K562 (cell line): ENCODE data around the gene DCTN2. TPM values are rescaled to one million over a fixed set of nuclear protein-coding genes. Genes with fewer than 3 reads are reported as not detected.

Experiments
- ASH1L ChIP-seq: fragments of 450-650 bp; IDR thresholded peaks from 2 replicates; pipeline ENCODE4 v1.6.1; 2018; ENCODE audit warnings: borderline replicate concordance, mild to moderate bottlenecking, low read depth; ENCODE audit not compliant: partially characterized antibody
- CREB5 ChIP-seq: fragments of 250-450 bp; sonication (Bioruptor Pico); IDR thresholded peaks from 2 replicates; pipeline ENCODE4 v1.5.0; 2020; ENCODE audit warnings: mild to moderate bottlenecking
- ETV6 ChIP-seq, 3 experiments: fragments of 150-350 bp in 1 of 3; sonication (generic) in 1 of 3; formaldehyde crosslinking in 1 of 3; IDR thresholded peaks; 2 replicates each; pipeline versions ENCODE4 v1.6.1 to v1.8.0; 2014 to 2022; ENCODE audit warnings: borderline replicate concordance in 2 of 3, low read depth in 2 of 3, antibody characterized with exemption in 1 of 3, low read length in 1 of 3, mild to moderate bottlenecking in 1 of 3, missing genetic modification reagents in 1 of 3
- FIP1L1 ChIP-seq: fragments of 200-400 bp; formaldehyde crosslinking; IDR thresholded peaks from 2 replicates; pipeline ENCODE4 v1.6.1; 2018; ENCODE audit warnings: mild to moderate bottlenecking, low read depth, low read length; ENCODE audit not compliant: poor library complexity, severe bottlenecking
- GABPA ChIP-seq: fragments of 200-800 bp; sonication (Bioruptor generic); conservative IDR thresholded peaks from 2 replicates; pipeline ENCODE4 v1.6.1; 2016; ENCODE audit warnings: low read depth, missing genetic modification characterization, missing compliant biosample characterization
- GATA2 ChIP-seq: sonication (generic); formaldehyde crosslinking; IDR thresholded peaks from 2 replicates; pipeline ENCODE4 v1.4.0; 2020; ENCODE audit warnings: mild to moderate bottlenecking, missing genetic modification reagents
- HEY1 ChIP-seq: fragments of 250-450 bp; sonication (Bioruptor Pico); IDR thresholded peaks from 2 replicates; pipeline ENCODE4 v1.5.0; 2020; ENCODE audit warnings: mild to moderate bottlenecking, moderate library complexity, borderline replicate concordance
- HMG20A ChIP-seq: fragments of 450-650 bp; formaldehyde crosslinking; conservative IDR thresholded peaks from 2 replicates; pipeline ENCODE4 v1.4.0; 2020; ENCODE audit warnings: mild to moderate bottlenecking, mixed read lengths
- KLF10 ChIP-seq: fragments of 250-450 bp; sonication (Bioruptor Pico); IDR thresholded peaks from 2 replicates; pipeline ENCODE4 v1.6.1; 2021; ENCODE audit warnings: matching md5 sums
- MAZ ChIP-seq, 2 experiments: fragments of 450-650 bp in 1 of 2; sonication (generic) in 1 of 2; formaldehyde crosslinking; IDR thresholded peaks in 1 of 2; conservative IDR thresholded peaks in 1 of 2; 2 replicates each; pipeline versions ENCODE4 v1.4.0 to v1.5.0; 2020; ENCODE audit warnings: mild to moderate bottlenecking in 1 of 2, missing genetic modification reagents in 1 of 2
- NCOA4 ChIP-seq: fragments of 450-650 bp; IDR thresholded peaks from 2 replicates; pipeline ENCODE4 v1.6.1; 2018; ENCODE audit warnings: mild to moderate bottlenecking; ENCODE audit not compliant: partially characterized antibody
- NR2C1 ChIP-seq, 2 experiments: fragments of 450-650 bp; IDR thresholded peaks; 2 replicates each; pipeline ENCODE4 v1.6.1; 2017; ENCODE audit warnings: mild to moderate bottlenecking in 2 of 2, antibody characterized with exemption in 1 of 2, inconsistent platforms in 1 of 2, missing compliant biosample characterization in 1 of 2, missing genetic modification characterization in 1 of 2
- NR3C1 ChIP-seq: sonication (generic); formaldehyde crosslinking; IDR thresholded peaks from 2 replicates; pipeline ENCODE4 v1.8.1; 2022; ENCODE audit warnings: missing genetic modification reagents
- POLR2G ChIP-seq: fragments of 200-400 bp; formaldehyde crosslinking; IDR thresholded peaks from 2 replicates; pipeline ENCODE4 v1.6.1; 2017; ENCODE audit warnings: low read depth, mild to moderate bottlenecking, antibody characterized with exemption, low read length, moderate library complexity
- SIRT6 ChIP-seq: IDR thresholded peaks from one replicate; pipeline ENCODE4 v1.6.1; 2012; ENCODE audit warnings: low read depth, mild to moderate bottlenecking, control low read depth, inconsistent platforms, low read length, moderate library complexity
- SMARCA4 ChIP-seq: fragments of 450-650 bp; IDR thresholded peaks from 2 replicates; pipeline ENCODE4 v1.6.1; 2016
- ZBED1 ChIP-seq: IDR thresholded peaks from 2 replicates; pipeline ENCODE4 v1.6.1; 2014
- ZNF124 ChIP-seq: sonication (generic); formaldehyde crosslinking; IDR thresholded peaks from 2 replicates; pipeline ENCODE4 v1.8.1; 2022; ENCODE audit warnings: missing genetic modification reagents
- ZNF134 ChIP-seq: fragments of 250-450 bp; sonication (Bioruptor Pico); conservative IDR thresholded peaks from 2 replicates; pipeline ENCODE4 v1.4.0; 2020
- ZNF212 ChIP-seq: fragments of 450-650 bp; formaldehyde crosslinking; IDR thresholded peaks from 2 replicates; pipeline ENCODE4 v1.4.0; 2020; ENCODE audit warnings: mild to moderate bottlenecking
- ZNF780A ChIP-seq: fragments of 250-450 bp; sonication (Bioruptor Pico); IDR thresholded peaks from 2 replicates; pipeline ENCODE4 v1.5.0; 2021; ENCODE audit warnings: mild to moderate bottlenecking
- polyA plus RNA-seq, 8 experiments: library from polyadenylated mRNA; depleted of rRNA in 4 of 8; stranded (reverse) in 5 of 8; unstranded in 3 of 8; fragments of >200 nt; fragmentation: Nextera tagmentation in 2 of 8; fragmentation: Illumina TruSeq in 1 of 8; extraction: Ambion mirVana in 2 of 8; extraction: Trizol in 1 of 8; gene quantifications; 2 replicates each; pipeline versions ENCODE4 v1.2.1 to v1.2.3, GENCODE V29; 2011 to 2014; ENCODE audit warnings: inconsistent platforms in 1 of 8, missing spikeins in 1 of 8
- total RNA-seq, 7 experiments: library from RNA; depleted of rRNA in 6 of 7; stranded (reverse); fragments of >200 nt in 6 of 7; fragmentation: Illumina TruSeq in 2 of 7; extraction: Trizol in 2 of 7; gene quantifications; 2 replicates each; pipeline versions ENCODE4 v1.2.1 to v1.2.3, GENCODE V29; 2011 to 2021; ENCODE audit warnings: low replicate concordance in 1 of 7
- TF ChIP-seq, protein P1 (sequence below): fragments of 250-450 bp; sonication (Bioruptor Pico); IDR thresholded peaks from 2 replicates; pipeline ENCODE4 v1.9.0; 2021; ENCODE audit warnings: mild to moderate bottlenecking, inconsistent platforms
- TF ChIP-seq, protein P2 (sequence below), 3 experiments: fragments of 200-800 bp in 1 of 3; sonication (Bioruptor generic) in 1 of 3; sonication (generic) in 1 of 3; formaldehyde crosslinking in 1 of 3; IDR thresholded peaks; 2 replicates each; pipeline versions ENCODE4 v1.6.1 to v1.8.0; 2016 to 2022; ENCODE audit warnings: mild to moderate bottlenecking in 2 of 3, missing compliant biosample characterization in 2 of 3, missing genetic modification characterization in 2 of 3, missing genetic modification reagents in 1 of 3

DCTN2 gene
- total and polyA plus RNA-seq, 9 of the 15 experiments (the other 6 are each of a cell fraction or from before 2014, with no cell fraction given), result 43.6 to 270 (median 125) TPM

DNA sequence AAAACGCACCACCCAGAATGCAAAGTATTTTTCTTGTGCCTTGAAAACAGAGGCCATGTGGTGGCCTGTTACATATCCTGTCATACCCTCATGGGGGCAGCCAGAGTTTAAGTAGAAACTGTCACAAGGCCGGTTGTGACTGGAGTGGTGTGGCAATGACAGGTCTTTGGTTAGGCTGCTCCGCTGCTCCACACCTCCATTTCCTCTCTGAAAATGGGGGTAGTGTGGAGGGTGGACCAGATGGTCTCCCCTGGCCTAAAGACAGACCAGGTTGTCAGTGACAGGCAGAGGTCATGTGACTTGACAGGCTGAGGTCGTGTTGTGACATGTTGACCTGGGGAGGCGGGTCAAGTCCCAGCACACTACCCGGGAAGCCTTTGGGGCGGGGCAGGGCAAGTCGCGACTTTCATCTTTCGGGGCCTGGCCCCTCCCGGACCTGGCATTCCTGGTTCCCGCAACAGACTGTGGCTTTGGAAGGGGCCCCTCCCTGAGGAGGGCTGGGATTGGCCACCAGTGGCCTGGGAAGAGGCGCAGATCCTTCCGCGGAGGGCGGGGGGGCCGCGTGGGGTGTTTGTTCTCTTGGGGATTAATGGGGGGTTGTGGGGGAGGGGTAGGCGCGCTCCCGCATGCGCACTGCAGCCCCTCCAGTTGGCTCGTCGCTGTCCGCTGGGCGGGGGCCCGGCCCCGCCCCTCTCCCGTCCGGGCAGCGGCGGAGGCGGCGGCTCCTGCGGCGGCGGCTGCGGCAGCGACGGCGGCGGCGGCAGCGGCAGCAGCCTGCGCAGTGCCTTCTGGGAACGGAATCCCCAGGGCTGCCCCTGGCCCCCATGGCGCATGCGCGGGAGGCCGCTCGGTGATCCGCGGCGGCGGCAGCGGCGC is 24.7 kb downstream of the DCTN2 start, which contains the start of gene MBD6 (continued):
- TF ChIP-seq, protein P1, sequence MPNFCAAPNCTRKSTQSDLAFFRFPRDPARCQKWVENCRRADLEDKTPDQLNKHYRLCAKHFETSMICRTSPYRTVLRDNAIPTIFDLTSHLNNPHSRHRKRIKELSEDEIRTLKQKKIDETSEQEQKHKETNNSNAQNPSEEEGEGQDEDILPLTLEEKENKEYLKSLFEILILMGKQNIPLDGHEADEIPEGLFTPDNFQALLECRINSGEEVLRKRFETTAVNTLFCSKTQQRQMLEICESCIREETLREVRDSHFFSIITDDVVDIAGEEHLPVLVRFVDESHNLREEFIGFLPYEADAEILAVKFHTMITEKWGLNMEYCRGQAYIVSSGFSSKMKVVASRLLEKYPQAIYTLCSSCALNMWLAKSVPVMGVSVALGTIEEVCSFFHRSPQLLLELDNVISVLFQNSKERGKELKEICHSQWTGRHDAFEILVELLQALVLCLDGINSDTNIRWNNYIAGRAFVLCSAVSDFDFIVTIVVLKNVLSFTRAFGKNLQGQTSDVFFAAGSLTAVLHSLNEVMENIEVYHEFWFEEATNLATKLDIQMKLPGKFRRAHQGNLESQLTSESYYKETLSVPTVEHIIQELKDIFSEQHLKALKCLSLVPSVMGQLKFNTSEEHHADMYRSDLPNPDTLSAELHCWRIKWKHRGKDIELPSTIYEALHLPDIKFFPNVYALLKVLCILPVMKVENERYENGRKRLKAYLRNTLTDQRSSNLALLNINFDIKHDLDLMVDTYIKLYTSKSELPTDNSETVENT (CRISPR knock-in tag), result peak; percentile 80
- TF ChIP-seq HMG20A (CRISPR knock-in tag), result no peak
- TF ChIP-seq NR2C1 (IDR thresholded peaks at IDR 0.05), result peak; percentile 92
- TF ChIP-seq NR2C1 (tag; IDR thresholded peaks at IDR 0.05), result peak; percentile 93
- TF ChIP-seq FIP1L1, result peak; percentile 50
- TF ChIP-seq KLF10 (CRISPR knock-in tag), result no peak
- TF ChIP-seq ZNF124 (CRISPR knock-in tag), result no peak
- TF ChIP-seq ZNF134, result peak; percentile 44
- TF ChIP-seq ZNF212, result no peak
- peak; percentile 88 for TF ChIP-seq POLR2G
- TF ChIP-seq ZBED1, result peak; percentile 100
- no peak for TF ChIP-seq NCOA4
- no peak for TF ChIP-seq ZNF780A (CRISPR knock-in tag)
- TF ChIP-seq MAZ (CRISPR knock-in tag; conservative IDR thresholded peaks at IDR 0.05 in 1 of 2, IDR thresholded peaks at IDR 0.05 in 1 of 2), result peak; percentile 95 to 97
- TF ChIP-seq NR3C1, result no peak
- no peak for TF ChIP-seq GABPA (tag)
- no peak for TF ChIP-seq ETV6 (IDR thresholded peaks at IDR 0.05; ENCODE audit: borderline replicate concordance in 1 of 2, low read depth in 2 of 2, low read length in 1 of 2)
- no peak for TF ChIP-seq ETV6 (CRISPR knock-in tag; IDR thresholded peaks at IDR 0.05; ENCODE audit: borderline replicate concordance)
- TF ChIP-seq SMARCA4, result no peak; the same call in none of the 2 replicates
- no peak for TF ChIP-seq HEY1 (CRISPR knock-in tag)
- TF ChIP-seq ASH1L, result no peak
- TF ChIP-seq CREB5 (CRISPR knock-in tag), result no peak
- no peak for TF ChIP-seq SIRT6
- TF ChIP-seq, protein P2, sequence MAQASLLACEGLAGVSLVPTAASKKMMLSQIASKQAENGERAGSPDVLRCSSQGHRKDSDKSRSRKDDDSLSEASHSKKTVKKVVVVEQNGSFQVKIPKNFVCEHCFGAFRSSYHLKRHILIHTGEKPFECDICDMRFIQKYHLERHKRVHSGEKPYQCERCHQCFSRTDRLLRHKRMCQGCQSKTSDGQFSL (CRISPR knock-in tag; IDR thresholded peaks at IDR 0.05), result no peak
- TF ChIP-seq, protein P2 (tag; IDR thresholded peaks at IDR 0.05), result peak in 1 of 2 experiments; percentile 71; a peak in 2 of 4 replicates
- TF ChIP-seq GATA2 (CRISPR knock-in tag), result no peak
